GM19099 (cell line): Measurements from ENCODE around the gene DEDD.

Experiments
- POLR2A ChIP-seq: IDR thresholded peaks from 3 replicates; pipeline ENCODE4 v1.6.1; 2011; ENCODE audit warnings: low read depth; ENCODE audit not compliant: insufficient read length; ENCODE audit errors: extremely low read depth

The DEDD gene

DNA sequence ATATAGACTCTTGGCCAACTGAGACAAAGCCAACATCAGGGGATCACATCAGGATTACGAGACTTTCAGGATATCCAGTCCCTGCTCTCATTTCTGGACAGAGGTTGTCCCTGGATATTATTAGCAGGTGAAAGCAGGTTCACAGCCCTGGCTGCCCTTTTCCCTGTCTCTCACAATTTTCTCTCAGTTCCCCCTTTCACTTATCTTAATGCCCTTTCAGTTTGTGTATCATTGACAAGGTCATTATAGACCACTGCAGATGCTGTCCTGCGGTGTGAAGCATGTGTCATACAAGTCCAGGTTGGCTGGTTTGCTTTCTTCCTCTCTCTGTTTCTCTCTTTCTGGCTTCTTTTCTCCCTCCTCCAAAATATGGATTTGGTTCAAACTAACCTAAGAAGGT, 36.5 kb downstream of the DEDD start:
- TF ChIP-seq POLR2A: no peak

DNA sequence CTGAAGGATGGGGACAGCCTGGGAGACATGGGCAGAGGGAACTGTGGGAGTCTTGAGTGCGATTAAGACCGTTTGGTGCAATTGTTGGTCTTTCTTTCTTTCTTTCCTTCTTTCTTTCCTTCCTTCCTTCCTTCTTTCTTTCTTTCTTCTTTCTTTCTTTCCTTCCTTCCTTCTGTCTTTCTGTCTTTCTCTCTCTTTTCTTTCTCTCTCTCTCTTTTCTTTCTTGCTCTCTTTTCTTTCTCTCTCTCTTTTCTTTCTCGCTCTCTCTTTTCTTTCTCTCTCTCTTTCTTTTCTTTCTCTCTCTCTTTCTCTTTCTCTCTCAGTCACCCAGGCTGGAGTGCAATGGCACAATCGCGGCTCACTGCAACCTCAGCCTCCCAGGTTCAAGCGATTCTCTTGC, 37.2 kb downstream of the DEDD start:
- no peak for TF ChIP-seq POLR2A

DNA sequence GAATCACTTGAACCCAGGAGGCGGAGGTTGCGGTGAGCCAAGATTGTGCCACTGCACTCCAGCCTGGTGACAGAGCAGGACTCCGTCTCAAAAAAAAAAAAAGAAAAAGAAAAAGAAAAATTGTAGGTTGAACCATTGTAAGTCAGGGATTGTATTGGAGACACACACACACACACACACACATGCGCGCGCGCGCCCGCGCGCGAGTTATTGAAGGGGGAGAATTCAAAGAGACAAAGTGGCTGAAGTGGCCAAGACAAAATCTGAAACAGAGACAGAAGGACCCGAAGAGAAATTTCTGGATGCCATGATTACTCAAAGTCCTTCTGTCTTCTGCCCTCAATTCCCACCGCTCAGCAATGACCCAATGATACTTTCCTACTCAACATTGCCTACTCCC, 38.0 kb downstream of the DEDD start:
- TF ChIP-seq POLR2A: no peak

DNA sequence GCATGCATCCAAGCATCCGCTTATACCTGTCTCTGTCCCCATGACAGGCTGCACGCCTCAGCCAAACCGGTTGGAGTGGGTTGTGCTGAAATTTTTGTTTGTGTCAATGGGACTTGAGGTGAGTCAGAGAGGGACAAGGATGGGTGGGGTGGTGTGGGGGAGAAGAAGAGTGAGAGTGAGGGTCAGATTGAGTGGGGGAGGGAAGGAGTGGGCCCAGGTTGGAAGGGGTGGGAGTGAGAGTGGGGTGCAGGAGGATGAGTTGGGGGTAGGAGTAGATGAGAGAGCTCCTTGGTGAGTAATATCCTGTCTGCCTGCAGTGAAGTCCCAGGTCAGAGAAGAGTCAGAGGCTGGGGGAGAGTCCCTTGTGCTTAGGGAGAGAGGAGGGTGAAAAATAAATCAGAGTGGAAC, 39.8 kb downstream of the DEDD start:
- no peak for TF ChIP-seq POLR2A

DNA sequence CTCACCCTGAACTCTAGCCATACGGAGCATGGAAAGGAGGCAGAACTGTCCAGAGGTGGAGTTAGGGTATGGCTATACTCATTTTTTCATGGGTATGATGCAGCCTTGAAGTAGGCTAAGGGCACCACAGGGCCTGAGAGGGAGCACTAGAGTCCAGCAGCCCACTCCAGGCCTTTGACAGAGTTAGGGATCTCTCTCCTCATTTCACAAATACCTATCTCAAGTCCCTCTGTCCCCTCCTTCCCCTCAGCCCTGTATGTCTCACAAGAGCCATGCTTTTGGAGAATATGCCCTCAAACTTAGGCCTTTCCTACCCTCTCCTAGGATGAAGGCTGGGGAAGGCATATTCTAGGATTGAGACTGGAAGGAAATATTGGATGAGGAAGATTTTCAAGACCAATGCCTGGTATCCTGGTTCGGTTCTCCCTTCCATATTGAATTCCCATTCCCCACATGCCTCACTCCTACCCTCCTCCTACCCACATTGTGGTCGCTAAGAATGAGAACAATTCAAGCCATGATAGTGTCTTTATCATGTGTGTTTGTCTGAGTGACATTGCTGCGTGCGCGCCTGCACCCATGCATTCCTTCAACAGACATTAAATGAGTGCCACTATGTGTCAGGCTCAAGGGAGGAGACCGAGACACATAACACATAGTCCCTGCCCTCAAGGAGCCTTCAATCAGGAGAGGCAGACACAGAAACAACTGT, 40.5 kb downstream of the DEDD start:
- TF ChIP-seq POLR2A: no peak

DNA sequence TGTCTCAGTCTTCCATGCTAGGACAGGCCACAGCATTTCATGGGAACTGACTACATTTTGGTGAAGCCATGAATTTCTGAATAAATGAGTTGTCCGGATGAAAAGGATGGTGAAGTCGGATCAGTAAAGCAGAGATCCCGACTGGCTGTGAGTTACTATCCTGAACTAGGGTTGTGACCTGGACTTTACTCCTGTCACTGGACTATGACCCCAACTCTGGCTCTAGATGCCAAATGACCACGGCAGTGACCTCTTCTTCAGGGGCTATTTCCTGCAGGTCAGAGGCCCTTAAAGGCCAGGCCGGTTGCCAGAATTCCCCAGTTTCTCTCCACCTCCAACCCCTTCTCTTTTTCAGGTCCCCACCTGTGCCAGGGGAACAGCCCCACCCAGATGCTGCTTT, 41.4 kb downstream of the DEDD start:
- no peak for TF ChIP-seq POLR2A

DNA sequence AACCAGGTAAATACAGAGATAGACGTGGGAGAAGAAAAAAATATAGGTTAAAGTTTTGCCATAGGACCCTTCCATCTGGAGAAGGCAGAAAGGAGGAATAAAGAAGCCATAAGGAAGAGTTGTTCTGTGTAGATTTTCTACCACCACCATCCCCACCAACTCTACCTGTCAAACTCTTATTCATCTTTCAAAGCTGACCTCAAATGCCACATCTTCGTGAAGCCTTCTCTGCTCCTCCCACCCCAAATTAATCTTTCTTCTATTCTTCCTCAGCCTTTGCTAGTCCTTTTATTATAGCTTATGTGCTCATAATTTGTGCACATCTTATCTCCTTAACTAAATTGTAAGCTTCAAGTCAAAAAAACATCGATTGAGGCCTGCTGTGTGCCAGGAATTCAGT, 41.9 kb downstream of the DEDD start:
- no peak for TF ChIP-seq POLR2A

DNA sequence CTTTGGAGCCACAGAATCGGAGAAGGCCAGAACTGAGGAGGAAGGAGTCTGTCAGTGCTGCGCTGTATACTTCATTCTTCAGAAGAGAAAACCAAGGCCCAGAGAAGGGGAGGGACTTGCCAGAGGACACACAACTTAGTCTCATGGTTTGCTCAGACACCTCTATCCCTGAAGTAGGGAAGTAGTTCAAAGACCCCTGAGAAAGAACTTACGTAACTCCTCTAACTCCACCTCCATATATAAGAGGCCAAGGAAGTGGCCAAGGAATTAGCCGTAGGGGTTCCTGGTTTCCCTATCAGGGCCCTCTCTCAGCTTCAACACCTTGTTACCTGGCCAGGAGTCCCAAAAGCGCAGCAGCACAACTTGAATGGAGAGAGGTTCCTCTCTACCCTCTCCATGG, 42.5 kb downstream of the DEDD start:
- no peak for TF ChIP-seq POLR2A

DNA sequence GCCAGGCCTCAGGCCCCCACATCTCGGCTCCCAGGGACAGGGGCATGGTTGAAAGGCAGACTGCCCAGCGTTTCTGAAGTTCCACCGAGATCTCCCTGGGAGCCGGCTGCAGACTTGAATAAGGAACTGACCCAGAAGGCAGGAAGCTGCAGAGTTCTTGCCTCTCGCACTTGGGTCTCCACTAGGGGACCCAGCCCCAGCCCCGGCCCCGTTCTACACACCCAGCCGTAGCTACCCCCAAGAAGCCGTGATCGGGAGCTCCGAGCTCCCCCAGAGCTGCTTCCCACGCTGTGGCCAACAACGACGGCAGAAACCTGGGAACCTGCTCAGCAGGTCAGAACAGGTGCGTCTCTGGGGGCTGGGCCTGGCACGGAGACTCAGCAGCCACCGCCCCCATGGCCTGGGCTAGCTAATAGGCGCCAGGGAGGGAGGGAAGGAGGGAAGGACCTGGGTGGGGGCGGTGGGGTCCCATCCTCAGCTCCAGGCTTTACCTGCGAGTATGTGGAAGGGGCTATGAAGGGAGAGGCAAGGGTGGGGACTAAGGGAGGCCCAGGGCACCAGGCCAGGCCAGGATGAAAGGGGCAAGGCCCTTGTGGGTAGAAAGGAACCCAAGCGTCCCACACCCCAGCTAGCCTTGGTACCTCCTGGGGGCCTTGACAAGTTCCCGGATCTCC, 43.1 kb downstream of the DEDD start, which contains the start of gene NECTIN4:
Gene NECTIN4 (minus strand): TSS at position 308 of the 674 bp plus-strand sequence. CDS start 262 bp downstream, at position 46.
- no peak for TF ChIP-seq POLR2A

DNA sequence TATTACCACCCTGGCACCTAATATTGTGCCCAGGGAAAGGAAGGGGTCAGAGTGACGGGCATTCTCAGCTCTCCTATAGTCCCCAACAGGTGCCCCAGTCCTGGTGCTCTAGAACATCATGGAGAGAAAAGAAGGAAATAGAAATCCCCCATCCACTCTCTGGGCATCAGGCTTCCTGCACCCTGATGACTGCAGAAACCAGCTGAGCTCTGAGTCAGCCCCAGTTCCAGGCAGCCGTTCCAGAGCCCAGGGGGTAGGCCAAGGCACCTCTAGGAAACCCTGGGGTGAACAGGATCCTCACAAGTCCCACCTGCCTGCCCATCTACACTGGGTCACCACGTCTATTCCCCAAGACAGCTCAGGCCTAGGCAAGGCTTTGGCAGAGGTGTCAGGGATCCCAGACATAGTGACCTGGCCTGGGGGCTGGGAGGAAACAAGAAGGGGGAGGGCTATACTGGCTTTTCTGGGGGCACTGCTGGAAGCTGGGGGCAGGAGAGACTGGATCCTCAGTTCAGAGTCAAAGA, 43.8 kb downstream of the DEDD start:
- no peak for TF ChIP-seq POLR2A

DNA sequence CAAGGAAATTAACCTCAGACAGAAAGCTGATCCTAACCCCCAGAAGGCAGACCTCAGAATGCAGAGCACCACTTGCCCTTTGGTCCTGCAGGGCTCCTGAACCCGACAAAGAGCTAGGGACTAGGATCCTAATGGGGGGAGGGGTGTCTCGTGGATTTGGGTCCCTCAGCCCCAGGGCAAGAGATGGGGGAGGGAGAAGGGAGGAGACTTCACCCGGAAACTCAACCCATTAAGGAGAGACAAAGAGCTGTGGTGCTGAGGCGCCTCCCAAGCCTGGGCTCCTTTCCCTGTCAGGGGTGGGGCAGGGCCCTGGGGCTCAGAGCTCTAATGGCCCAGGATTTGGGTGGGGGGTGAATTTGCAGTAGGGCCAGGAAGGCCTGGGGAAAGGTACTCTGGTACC, 46.0 kb downstream of the DEDD start:
- TF ChIP-seq POLR2A: no peak

DNA sequence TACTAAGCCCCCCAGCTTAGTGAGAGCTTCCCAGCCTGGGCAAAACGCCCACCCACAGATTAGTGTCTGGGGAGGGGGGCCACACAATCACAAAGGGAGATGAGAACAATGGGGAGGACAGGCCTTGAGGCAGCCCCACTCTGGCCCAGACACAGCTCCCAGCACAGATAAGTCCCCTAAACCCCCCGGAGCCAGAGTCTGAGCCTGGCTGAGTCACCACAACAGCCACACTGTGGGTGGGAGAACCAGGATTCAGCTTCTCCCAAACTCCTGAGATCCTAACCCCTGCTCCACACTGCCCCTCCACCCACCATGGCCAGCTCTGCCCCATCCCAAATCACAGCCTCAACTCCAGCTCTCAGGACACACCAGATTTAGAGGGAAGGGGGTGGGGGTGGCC, 47.3 kb downstream of the DEDD start:
- TF ChIP-seq POLR2A: no peak

DNA sequence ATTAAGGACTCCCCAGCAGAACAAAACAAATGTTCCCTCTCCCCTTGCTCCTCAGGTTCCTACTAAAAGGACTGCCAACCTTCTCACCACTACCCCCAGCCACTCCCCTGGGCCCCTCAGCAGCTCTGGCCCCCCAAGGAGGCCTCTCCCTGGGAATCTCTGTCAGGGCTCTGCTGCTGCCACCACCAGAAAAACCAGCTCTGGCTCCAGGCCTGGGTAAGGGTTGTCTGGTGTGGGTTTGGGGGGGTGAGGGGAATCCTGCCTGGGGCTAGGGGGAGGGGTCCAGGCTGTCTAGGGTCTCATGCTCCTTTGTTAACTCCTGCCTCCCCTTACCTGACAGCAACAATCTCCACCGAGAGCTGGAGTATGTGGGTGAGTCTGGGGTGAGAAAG, 47.9 kb downstream of the DEDD start:
- no peak for TF ChIP-seq POLR2A

DNA sequence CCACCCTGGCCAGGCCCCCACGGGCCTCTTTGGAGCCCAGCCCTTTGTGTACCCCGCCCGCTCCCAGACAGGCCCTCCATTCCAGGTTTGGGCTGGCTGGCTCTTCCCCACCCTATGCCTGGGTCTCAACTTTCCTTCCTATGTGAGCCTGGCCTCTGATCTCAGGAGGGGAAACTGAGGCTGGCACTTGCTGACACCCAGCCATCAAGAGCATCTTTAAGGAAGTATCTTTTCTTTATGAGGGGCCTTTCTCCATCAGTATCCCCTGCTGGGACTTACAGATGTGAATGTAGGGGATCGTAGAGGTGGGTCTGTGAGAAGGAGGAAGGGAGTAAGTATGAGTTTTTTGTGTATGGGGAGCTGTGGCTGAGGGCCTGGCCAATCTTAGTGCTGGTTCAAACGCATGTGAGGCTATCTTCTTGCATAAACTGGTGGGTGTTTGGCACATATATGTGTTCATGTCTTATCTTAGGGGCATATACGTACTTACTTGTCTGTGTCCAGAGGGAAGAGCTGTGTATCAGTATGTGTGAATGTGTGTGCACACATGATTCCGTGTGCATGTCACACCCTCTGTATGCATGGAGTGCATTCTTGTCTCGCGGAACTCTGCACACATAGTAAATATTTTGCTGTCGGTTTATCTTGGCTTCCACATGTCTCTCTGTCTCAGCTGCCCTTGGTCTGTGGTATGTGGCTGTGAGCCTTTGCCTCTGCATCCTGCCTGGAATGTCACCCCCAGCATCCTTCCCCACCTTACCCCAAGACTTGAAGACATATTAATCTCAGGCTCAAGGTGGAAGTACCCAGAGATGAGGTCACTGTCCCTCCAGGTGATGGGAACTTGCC, 48.5 kb downstream of the DEDD start:
- no peak for TF ChIP-seq POLR2A

DNA sequence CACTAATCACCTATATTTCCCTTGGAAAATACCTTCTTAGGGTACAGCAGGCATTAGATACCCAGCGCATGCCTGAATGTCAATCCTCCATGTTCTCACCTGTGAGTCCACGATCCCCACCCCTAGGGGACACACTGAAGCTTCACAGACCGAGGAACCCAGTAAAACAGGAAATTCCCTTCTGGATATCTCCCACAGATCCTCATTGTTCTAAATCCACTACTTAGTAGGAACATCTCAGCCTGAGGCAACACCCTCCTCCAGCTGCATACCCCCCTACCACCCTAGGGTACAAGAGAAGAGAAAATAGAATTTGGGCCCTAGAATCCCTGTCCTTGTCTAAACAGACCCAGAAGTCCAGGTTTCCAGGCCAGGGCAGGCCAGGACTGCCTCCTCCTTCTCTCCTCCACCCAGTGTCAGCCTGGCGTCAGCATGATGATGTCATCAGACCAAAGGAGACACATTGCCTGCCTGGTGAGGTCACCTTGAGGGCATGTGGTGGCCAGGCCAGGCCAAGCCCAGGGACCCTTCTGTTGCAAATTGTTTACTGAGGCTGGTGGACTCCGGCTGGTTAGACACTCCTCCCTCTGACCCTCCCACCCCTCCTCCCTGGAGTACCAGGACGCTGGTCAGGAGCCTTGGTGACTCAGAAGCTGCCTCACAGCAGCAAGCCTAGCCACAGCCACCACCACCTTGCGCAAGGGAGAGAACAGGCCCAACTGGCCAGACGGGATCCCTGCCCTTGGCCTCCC, 49.3 kb downstream of the DEDD start:
- TF ChIP-seq POLR2A: no peak
